ENCODE measurements around the gene KRT1. TPM values are rescaled to one million over a fixed set of nuclear protein-coding genes. Genes with fewer than 3 reads are reported as not detected.

Gene KRT1
- polyA plus RNA-seq, 2 of the 4 experiments (the other 2 are of a cell fraction): not detected

GRCh38 chr12:52691841-52692150 is 11.6 kb upstream of the KRT1 start:
- Histone ChIP-seq H3K9me3 (no peaks in the 10 kb centered on the region), H3K27ac (no peak overlapping the region), H3K4me2 (no peak overlapping the region), H3K4me1 (no peaks in the 10 kb centered on the region), H3K4me3 (no peak overlapping the region)
- CTCF ChIA-PET: interaction anchor here (2.3 kb wide), 1 partner anchor 173 kb away, joined by 9 read pairs; no protein-coding TSS in a partner anchor
- DNase-seq (ENCODE audit: low read depth in 1 of 2, low spot score in 1 of 2): no peak
- no peak for TF ChIP-seq ATOH8 (CRISPR knock-in tag; IDR thresholded peaks at IDR 0.05; ENCODE audit: low read depth)
- TF ChIP-seq MAX (IDR thresholded peaks at IDR 0.05): no peak
- TF ChIP-seq TFCP2L1 (CRISPR knock-in tag; IDR thresholded peaks at IDR 0.05): no peak
- no peak for TF ChIP-seq NR3C1 (IDR thresholded peaks at IDR 0.05)
- no peak for TF ChIP-seq ZC3H11A (IDR thresholded peaks at IDR 0.05)
- no peak for TF ChIP-seq CBX2 (IDR thresholded peaks at IDR 0.05; ENCODE audit: borderline replicate concordance, low read depth)
- TF ChIP-seq PHF8 (IDR thresholded peaks at IDR 0.05; ENCODE audit: borderline replicate concordance, low read depth): no peak
- no peak for TF ChIP-seq ZNF302 (CRISPR knock-in tag; IDR thresholded peaks at IDR 0.05)
- no peak for TF ChIP-seq GATA3 (IDR thresholded peaks at IDR 0.05; ENCODE audit: borderline replicate concordance)
- no peak for TF ChIP-seq KDM1A (IDR thresholded peaks at IDR 0.05; ENCODE audit: low read depth)
- TF ChIP-seq FOSB (CRISPR knock-in tag; IDR thresholded peaks at IDR 0.05): no peak
- TF ChIP-seq MAZ (IDR thresholded peaks at IDR 0.05; ENCODE audit: borderline replicate concordance, low read depth, low read length): no peak
- no peak for TF ChIP-seq RARB (CRISPR knock-in tag; IDR thresholded peaks at IDR 0.05)
- no peak for TF ChIP-seq NFE2L2 (conservative IDR thresholded peaks at IDR 0.05; ENCODE audit: low read length)
- TF ChIP-seq ELK1 (IDR thresholded peaks at IDR 0.05; ENCODE audit: low read depth, low read length): no peak
- no peak for TF ChIP-seq RAD21 (conservative IDR thresholded peaks at IDR 0.05 in 1 of 2, IDR thresholded peaks at IDR 0.05 in 1 of 2)
- TF ChIP-seq REST (IDR thresholded peaks at IDR 0.05): no peak
- no peak for TF ChIP-seq HOXA7 (CRISPR knock-in tag; IDR thresholded peaks at IDR 0.05)
- 63% methylated on average over 2 of the region's 2 CpGs for WGBS (ENCODE audit: missing lambda C conversion rate)
- FAIRE-seq: no peak
- POLR2A ChIA-PET: no interaction called here
- no peak for ATAC-seq

GRCh38 chr12:52691076-52691840 is 11.1 kb upstream of the KRT1 start:
- Histone ChIP-seq H3K4me3 (no peak overlapping the region), H3K27ac (no peak overlapping the region), H3K4me1 (no peaks in the 10 kb centered on the region), H3K9me3 (no peaks in the 10 kb centered on the region), H3K4me2 (no peak overlapping the region)
- FAIRE-seq (no peak), DNase-seq (ENCODE audit: low read depth in 1 of 2, low spot score in 1 of 2) (no peak), ATAC-seq (no peak)
- ChIA-PET POLR2A (no interaction called here), CTCF (interaction anchor here (0.6 to 2.3 kb wide), 3 partner anchors 174 to 179 kb away, joined by 3 to 9 read pairs (median 9); no protein-coding TSS in a partner anchor)
- no peak for TF ChIP-seq BHLHE40 (IDR thresholded peaks at IDR 0.05; ENCODE audit: low read depth, low read length)
- no peak for TF ChIP-seq ZSCAN20 (CRISPR knock-in tag; IDR thresholded peaks at IDR 0.05)
- no peak for TF ChIP-seq FOSB (CRISPR knock-in tag; IDR thresholded peaks at IDR 0.05)
- TF ChIP-seq EP300 (IDR thresholded peaks at IDR 0.05): no peak
- 81% methylated on average over 45 of the region's 45 CpGs for WGBS (ENCODE audit: missing lambda C conversion rate)
